CD4-positive, alpha-beta T cell treated with Interleukin-15 for 1 hour (primary cell): ENCODE measurements around the gene CLEC9A.

ENCODE experiments used
- DNase-seq: peaks from one replicate; pipeline ENCODE4 v3.0.0-alpha.2; 2020

Gene CLEC9A

DNA sequence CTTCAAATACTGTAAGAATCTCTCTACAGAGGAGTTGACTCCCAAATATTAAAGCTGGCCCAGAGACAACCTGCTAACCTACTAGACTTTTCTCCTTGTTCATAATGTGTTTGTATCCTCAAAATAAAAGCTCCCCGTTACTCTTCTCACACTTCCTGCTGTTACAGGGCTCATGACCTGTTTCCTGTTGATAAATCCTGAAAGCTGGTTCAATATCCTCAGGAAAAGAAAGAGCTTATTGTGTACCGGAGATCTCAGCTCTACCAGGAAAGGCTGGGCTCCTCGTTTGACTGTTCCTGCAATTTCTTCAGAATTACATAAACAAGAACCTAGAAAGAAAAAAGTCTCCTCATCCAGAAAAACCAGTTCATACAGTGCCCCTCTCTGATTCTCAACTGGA lies 37.5 kb downstream of the CLEC9A start:
- no peak for DNase-seq

DNA sequence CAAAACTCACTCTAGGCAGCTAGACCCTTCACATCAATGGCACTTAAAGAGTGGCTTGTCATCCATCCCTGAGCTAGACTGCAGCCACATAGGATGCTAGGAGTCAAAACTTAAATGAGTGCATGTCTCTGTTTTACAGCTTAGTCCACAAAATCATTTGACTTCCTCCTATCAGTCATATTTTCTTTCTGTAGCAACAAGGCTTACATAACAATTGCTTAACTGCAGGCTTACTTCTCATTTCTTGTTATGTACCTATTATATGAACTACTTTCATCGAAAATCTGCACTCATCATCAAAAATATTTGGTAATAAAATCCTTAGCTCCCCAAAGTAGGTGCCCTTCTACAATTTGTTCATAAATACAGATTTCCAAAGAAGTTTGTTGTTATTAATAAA lies 38.2 kb downstream of the CLEC9A start:
- no peak for DNase-seq

DNA sequence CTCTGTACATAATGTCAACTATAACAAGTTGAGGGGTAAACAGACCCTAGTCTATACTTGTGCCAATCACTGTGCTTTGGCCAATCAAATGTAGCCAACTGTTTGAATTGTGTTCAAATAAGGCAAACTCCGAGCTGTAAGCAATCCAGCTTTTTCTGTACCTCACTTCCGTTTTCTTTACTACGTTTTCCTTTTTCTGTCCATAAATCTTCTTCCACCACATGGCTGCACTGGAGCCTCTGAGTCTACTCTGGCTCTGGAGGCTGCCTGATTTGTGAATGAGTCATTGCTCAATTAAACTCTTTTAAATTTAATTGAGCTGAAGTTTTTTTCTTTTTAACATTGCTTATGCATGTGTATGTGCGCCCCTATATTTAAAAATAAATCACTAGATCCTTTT lies 38.6 kb downstream of the CLEC9A start:
- DNase-seq: no peak

DNA sequence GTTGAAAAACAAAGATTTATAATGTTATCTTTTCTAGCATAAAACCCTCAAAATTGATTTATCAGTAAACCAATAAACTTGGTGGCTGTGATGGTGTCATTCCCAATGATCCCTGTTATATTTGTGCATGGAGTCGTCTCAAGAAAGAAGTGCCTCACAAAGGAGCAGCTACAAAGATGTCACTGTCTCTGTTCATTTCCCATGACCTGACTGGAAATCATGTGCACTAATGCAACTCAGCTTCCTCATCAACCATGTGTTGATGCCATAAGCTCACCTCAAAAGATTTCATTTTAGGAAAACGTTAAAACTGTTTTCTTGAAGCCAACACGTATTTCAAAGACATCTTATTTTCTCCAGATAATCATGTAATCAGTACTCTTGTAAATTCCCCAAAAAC lies 39.5 kb downstream of the CLEC9A start:
- no peak for DNase-seq

DNA sequence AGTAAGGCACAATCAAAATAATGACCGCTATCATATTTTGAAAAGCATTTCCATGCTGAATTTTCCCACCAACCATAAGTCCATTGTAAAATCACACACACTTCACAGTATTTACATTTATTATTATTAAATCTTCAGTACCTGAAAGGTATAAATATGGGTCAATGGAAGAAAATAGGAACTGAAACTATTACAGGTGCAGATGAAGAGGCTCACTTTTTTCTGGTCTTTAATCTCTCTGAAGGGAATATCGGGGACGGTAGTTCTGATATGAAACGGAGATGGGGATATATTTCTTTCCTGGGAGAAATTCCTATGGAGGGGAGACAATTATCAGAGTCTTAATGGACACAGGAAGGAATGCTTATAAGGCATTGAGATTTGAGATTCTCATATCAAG lies 39.9 kb downstream of the CLEC9A start:
- DNase-seq: no peak

DNA sequence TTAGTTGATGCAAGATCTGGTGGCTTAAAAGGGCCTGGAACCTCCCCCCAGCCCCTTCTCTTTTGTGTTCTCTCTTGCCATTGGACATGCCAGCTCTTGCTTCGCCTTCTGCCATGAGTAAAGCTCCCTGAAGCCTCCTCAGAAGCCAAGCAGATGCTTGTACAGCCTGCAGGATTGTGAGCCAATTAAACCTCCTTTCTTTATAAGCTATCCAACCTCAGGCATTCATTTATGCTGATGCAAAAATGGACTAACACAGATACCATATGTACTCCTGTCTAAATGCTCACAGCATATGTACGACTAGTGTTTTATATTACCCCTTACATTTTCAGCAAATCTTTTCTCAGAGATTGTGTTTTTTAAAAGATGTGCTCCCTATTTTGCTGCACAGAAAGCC lies 41.6 kb downstream of the CLEC9A start:
- no peak for DNase-seq

DNA sequence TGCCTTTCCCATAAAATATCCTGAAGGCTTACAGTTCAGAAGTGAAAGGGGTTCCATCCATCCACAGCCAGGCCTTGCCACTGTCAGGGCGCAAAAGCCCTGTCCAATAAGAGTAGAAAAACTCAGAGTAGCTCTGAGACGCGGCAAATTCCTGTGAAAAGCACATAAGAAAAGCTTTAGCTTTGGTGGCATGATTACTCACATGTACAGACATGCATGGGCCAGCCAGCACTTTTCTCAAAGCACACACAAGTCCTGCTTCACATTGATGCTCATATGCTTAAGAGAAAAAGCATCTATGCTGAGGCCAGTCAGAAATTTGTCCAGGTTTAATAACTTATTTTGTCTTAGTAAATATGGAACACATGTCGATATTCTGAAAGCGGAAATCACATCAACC lies 42.8 kb downstream of the CLEC9A start:
- no peak for DNase-seq

DNA sequence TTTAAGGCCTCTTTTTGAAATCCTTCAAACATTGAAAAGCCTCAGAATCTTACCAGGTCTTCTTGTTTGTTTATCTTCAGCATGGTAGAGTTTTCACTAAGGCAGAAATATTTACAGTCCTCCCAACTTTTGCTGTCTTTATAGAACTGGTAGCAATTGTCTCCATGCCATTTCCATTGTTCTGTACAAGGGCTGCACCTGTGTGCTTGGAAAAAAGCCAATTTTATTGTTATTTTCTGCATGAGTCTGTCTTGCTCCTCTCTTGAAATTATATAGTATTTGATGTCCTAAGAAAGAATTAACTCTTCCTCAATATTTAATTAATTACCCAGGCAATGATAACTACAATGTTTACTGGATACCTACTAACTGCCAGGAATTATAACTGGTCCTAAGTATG lies 45.0 kb downstream of the CLEC9A start:
- no peak for DNase-seq

DNA sequence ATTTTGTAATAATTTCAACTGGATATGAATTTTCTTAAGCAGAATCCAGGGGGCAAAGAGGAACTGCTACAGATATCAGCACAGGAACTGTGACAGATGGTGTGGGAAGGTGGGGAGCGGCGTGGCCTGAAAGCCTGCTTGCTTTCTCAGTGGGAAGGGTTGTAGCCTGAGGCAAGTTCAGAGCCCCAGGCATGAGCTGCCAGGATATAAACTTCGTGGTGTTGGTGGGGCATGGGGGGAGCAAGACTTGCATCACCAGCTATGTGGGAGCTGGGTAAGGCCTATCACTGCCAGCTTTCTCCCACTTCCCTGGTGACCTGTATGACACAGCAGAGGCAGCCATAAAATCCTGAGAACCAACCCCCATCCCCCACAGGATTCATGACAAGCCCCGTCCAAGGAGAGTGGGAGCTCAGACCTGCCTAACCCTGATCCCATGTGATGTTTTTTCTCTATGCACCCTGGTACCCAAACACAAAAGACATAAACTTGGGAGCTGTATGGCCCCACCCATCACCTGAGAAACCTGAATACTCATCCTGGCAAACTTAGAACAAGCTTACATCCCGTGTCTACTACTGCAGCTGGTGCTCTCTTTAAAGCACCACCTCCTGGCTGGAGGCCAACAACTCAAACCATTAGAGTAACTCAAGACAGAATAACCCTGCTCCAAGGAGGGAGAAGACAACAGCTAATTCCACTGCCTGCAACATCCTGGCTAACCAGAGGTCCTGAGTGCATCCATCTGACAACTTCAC lies 51.8 kb downstream of the CLEC9A start:
- DNase-seq: no peak

DNA sequence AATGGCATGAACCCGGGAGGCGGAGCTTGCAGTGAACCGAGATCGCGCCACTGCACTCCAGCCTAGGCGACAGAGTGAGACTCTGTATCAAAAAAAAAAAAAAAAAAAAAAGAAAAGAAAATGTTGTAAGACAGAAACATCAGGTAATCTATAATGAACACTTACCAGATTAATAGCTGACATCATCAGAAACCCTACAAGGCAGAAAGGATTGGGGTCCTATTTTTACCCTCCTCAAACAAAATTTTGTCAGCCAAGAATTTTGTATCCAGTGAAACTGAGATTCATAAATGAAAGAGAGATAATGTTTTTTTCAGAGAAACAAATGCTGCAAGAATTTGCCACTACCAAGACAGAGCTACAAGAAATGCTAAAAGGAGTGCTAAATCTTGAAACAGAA lies 54.3 kb downstream of the CLEC9A start:
- DNase-seq: no peak

DNA sequence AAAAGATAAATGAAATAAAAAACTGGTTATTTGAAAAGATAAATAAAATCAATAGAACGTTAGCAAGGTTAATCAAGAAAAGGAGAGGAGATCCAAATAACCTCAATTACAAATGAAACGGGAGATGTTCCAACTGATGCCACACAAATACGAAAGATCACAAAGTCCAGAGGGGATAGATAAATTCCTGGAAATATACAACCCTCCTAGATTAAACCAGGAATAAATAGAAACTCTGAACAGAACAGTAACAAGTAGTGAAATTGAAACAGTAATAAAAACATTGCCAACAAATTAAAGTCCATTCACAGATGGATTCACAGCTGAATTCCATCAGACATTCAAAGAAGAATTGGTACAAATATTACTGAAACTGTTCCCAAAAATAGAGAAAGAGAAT lies 55.9 kb downstream of the CLEC9A start:
- no peak for DNase-seq

DNA sequence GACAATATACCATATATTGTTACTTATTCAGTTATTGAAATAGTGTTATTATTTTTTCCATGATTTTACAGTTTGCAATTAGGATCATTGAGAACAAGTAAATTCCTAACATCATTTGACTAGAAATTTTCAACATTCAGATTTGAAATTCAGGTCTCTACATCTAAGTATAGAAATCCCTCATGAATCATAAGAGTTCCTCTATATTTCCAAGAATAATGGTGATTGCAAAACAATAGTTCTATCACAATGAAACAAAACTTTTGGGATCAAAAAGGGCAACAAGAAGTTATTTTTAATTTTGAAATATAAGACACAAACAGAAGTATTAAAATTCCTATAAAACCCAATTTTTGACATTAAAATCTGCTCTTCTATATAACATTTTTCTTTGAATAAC lies 57.5 kb downstream of the CLEC9A start:
- DNase-seq: no peak

DNA sequence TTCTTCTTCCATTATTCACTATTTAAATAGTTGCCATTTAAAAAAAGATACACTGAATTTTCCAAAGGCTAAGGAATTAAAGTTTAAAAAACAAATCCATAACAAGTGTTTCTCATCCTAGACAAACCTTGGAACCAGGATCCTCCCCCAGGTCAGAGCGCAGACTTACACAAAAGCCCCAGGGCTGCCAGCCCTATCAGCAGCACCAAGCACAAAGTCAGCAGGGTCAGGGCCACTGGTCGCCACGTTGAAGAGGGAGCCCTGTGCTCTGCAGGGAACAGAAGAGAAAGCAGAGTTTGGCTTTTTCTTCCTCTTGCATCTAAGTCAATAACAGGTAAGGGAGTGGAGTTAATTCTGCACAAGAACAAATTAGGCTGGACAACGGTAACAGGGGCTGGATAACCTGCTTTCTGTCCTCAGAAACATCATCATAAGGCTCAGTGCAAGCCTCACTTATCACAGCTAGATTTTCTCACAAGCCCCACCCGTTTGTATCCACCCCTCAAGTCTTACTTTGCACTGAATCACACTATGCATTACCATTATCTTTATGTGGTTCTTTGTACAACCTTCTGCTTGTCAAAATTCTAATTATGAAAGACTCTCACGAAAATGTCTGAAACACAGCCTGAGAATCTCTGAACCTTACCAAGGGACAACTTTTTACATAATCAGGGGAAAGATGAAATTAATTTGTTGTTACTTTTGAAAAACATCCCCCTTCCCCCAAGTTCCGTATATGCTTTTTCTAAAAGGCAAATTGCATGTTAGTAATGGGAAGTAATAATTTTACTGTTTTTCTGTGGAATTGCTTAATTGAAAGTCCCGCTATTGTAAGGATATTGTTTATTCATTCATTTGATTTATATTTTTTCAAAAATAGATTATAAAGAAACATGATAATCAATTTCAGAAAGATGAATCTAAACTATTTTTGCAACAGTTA lies 58.7 kb downstream of the CLEC9A start:
- DNase-seq: no peak

DNA sequence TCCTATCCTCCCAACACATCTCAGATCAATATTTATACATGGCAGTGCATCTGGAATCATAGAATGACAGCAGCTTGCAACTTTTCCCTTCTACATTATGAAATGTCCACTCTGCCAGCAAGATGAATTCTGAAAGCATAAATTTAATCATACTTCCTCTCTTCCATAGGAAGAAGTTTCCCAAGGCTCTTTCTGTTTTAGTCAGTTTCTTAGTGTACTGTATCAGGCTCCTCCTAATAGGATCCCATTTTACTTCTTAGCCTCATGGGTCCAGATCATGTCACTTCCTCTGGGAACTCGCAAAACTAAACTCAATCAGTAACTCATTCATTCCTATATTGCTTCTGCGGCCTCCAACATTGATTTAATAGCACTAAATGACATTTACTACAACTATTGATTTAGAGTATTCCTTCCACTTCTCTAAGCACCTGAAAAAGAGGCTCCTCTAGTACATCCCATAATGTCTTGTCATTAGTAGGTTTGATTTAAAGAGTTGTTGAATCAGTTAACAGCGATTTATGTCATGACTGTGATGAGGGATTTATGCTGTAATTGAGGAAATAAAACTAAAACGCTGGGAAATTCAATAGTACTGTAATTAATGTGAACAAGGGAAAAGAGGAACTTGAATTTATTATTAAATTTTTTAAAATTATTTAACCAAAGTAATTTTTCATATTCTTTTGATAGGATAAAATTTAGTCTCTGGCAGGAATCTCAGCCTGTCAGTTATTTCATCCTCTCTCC lies 64.3 kb downstream of the CLEC9A start:
- no peak for DNase-seq

DNA sequence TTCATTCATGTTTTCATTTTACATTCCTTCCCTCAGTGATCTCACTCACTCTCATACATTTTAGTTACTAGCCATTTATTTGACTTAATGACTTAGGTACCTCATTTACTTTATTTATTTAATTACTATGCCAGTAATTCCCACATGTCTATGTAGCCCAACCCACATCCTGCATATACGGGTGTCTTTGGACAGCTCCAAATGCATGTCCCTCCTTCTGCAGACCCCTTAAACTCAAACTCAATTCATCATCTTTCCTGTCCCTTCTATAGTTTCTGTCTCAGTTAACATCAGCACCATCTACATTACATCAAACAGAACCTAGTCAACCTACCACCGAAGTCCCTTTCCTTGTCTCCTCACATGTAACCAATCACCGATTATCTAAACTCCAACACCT lies 65.5 kb downstream of the CLEC9A start:
- no peak for DNase-seq

DNA sequence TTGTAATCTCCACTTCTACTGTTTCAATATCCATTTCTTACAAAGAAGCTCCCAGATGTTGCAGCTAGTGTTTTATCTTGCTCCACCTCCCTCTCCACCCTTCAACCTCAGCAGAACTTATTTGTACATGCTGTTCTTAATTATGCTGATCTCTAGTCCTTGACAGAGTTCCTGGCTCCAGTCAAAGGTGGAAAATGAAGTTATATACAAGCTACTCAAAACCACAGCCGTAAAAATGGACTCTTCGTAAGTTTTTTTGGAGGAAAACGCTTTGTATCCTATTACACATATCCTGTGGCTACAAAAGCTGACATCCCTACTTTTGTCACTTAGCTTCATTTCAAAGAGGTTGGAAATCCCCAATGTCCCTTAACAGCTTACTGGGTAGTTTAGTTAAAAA lies 67.0 kb downstream of the CLEC9A start:
- no peak for DNase-seq

DNA sequence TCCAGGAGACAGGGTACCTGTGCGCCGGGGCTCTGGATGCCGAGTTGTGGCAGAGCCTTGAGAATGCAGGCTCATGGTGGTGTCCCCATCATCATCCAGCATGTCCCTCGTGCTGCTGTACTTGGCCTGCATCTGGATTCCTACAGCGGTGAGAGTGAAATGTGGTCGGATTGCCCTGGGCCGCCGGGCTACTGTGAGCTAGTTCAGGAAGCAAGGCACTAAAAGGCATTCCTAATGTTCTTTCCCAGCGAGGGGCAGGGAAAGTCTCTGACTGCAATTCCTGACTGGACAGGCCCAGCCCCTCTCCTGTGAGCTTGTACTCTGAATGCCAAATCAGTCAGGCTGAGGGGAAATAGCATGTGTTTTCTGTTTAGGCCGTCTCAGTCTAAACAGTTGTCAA lies 68.3 kb downstream of the CLEC9A start, which contains the start of gene CLEC1A:
TSS of gene CLEC1A (minus strand) at position 195 of the 400 bp plus-strand sequence. CDS start at position 132, 63 bp downstream.
- no peak for DNase-seq

DNA sequence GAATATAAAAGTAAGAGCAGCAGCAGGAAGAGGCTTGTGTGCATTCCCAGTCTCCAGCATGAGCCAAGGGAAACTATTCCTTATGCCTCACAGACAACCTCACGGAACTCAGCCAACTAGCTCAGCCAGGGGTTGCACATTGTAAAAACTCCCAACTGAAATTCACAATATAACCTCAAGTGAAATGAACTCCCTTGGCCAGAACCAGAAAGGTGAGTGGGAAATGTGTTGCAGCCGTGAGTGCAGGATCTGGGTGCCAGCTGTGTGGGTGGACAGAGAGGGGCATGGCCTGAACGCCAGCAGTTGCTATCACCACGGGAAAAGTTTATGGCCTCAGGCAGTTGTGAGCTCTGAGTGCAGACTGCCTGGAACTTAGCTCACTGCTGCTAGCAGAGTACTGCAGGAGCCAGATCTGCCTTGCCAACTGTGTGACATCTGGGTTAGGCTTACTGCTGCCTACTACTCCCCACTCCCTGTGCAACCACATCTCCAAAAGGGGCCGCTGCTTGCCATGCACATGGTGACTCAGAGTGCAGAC lies 70.6 kb downstream of the CLEC9A start:
- no peak for DNase-seq

DNA sequence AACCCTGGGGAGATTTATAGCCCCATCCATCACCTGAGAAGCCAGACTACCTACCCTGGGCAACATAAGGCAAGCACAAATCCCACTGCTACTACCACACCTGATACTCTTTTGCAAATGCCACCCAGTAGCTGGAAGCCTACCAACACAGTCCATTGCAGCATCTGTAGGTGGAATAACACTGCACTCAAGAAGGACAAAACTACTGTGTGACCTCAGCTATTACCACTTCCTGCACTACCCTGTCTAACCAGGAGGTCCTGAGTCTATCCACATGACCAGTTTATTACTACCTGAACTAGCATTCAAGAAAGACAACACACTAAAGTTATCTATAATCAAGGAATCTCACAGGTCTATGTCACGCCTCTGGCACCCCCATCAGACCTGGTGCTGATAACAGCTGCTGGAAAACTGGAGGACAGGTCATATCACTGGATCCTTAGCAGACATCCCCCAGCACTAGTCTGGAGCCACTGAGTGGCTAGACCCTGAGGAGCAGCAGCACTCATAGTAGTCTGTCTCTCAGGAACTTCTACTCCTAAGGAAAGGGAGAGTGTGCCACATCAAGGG lies 71.3 kb downstream of the CLEC9A start:
- no peak for DNase-seq

DNA sequence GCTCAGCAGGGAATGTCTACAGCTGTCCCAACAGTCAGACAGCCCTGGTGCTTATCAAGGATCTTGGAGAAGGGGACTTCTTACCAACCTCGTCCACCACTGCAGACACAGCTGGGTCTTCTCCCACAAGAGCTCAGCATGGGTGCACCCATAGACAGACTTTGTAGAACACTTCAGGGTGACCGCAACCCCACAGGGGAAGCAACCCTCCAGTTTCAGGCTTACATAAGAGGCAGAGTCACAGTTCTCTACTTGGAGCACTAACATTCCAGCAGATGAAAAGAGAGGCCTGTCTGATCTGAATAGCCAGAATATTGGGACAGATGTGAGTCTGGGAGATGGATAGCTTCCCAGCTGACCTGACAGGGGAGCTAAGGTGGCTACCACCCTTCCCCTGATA lies 71.8 kb downstream of the CLEC9A start:
- DNase-seq: peak; percentile 34

DNA sequence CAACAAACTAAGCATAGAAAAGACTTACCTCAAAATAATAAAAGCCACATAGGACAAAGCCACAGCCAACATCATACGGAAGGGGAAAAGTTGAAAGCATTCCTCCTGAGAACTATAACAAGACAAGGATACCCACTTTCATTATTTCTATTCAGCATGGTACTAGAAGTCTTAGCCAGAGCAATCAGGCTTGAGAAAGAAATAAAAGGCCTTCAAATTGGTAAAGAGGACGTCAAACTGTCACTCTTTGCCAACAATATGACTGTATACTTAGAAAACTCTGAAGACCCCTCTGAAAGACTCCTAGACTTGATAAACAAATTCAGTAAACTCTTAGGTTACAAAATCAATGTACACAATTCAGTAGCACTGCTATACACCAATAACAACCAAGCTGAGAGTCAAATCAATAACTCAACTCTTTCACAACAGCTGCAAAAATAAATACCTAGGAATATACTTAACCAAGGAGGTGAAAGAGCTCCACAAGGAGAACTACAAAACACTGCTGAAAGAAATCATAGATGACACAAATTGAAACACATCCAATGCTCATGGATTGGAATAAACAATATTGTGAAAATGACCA lies 79.9 kb downstream of the CLEC9A start:
- DNase-seq: no peak

DNA sequence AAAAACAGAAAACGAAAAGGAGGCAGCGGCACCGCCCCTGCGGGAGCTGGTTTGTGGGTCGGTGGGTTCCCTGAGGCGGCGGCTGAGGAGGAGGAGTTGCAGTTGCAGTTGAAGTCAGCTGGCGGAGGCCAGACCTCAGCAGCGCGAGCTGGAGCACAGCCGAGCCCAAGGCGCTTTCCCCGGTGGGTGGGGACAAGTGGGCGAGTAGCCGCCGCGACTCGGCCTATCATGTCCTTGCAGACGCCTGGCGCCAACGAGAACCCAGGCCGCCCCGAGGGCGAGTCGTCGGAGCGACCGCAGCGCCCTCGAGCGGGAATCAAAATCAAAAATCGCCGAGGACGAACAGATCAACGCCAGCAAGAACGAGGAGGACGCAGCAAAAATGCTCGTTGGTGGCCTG lies 81.0 kb downstream of the CLEC9A start:
- DNase-seq: no peak
